ENCODE data around the gene SLC27A1. TPM values are rescaled to one million over a fixed set of nuclear protein-coding genes. Genes with fewer than 3 reads are reported as not detected.

Gene SLC27A1
- total and polyA plus RNA-seq, 2 experiments from 2014 or later, result 3.5 to 11.6 TPM

DNA sequence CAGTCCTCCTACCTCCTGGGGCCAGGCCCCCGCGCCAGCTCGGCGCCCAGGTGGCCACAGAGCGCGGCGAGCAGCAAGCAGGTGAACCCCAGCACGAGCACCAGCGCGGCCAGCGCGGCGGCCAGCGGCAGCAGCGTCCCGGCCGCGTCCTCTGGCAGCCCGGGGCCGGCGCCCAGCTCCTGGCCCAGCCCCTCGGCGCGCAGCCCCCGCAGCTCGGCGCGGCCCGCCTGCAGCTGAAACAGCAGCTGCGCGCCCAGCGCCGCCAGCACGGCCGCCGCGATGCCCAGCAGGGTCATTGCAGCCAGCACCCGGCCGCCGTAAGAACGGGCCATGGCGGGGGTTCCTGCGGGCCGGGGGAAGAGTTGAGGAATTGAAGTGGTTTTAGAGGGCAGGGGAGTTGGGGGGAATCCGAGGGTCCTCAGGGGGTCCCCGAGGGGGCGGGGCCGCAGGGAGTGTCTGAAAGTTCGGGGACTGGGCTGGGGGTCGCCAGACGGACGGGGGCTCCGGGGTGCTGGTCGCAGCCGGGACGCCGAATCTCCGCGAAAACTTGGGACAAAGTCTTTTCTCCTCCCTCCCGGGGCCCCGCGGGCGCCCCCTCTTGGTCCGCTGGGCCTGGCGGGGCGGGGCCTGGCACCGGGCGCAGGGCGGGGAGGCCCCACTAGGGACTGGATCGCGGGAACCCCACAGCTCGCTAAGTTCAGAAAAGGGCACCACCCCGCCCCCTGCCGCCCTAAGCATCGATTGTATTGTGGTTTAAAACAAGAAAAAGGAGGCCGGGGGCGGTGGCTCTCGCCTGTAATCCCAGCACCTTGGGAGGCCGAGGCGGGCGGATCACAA is 22.0 kb upstream of the SLC27A1 start, which contains the start of gene TMEM221:
Gene TMEM221 (minus strand): TSS at position 538 of the 837 bp plus-strand sequence. CDS start 206 bp downstream, at position 332.
- peak within 1 kb of the TSS; percentile 88 for H2AFZ ChIP-seq

DNA sequence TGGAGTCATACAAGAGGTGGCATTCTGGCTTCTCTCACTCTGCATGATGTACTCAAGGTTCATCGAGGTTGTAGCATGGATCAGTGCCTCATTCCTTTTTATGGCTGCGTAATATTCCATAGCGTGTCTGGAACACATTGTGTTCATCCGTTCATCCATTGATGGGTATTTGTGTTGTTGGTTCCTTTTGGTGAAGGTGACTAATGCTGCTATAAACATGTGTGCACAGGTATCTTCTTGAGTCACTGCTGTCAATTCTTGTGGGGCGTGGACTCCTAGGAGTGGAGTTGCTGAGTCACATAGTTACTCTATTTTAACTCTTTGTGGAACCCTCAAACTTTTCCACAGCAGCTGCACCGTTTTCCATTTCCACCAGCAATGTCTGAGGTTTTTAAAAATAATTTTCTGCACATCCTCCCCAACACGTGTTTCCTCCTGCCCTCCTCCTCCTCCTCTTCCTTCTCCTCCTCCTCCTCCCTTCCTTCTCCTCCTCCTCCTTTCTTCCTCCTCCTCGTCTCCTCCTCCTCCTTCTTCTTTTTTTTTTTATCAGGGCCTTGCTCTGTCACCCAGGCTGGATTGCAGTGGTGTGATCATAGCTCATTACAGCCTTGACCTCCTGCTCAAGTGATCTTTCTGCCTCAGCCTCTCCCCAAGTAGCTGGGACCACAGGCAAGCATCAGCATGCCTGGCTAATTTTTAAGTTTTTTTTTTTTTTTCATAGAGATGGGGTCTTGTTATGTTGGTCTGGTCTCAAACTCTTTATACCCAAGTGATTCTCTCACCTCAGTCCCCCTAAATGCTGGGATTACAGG is 19.9 kb upstream of the SLC27A1 start:
- Mint-ChIP-seq H3K36me3 (ENCODE audit: low read depth) (no peaks in the 10 kb centered on the region; the same call in 2 of the 3 replicates), H3K4me1 (peaks cover 15% of the 10 kb centered on the region), H3K27me3 (ENCODE audit: insufficient read depth, low read depth, poor library complexity) (peaks cover 34% of the 10 kb centered on the region), H3K27ac (no peak overlapping the region), H3K9me3 (peaks cover 4% of the 10 kb centered on the region; the same call in 1 of the 3 replicates), H3K4me3 (no peak overlapping the region; the same call in 2 of the 3 replicates)
- Histone ChIP-seq H3K9me2 (ENCODE audit: insufficient read depth) (no peaks in the 10 kb centered on the region), H3K79me2 (replicated peaks; ENCODE audit: insufficient read depth) (no peaks in the 10 kb centered on the region), H3K4me3 (no peak overlapping the region), H4K20me1 (replicated peaks; ENCODE audit: insufficient read depth) (no peaks in the 10 kb centered on the region), H3K4me1 (ENCODE audit: insufficient read depth) (peaks cover 12% of the 10 kb centered on the region), H3K27me3 (ENCODE audit: insufficient read depth) (peaks cover 46% of the 10 kb centered on the region), H3K4me2 (no peak overlapping the region), H3F3A (replicated peaks; ENCODE audit: low read depth) (peaks cover 3% of the 10 kb centered on the region; the same call in 1 of the 2 replicates), H2AFZ (no peak overlapping the region), H3K27ac (ENCODE audit: low read depth) (no peak overlapping the region), H3K36me3 (ENCODE audit: insufficient read depth) (no peaks in the 10 kb centered on the region)
- DNase-seq (ENCODE audit: low spot score) (no peak), ATAC-seq (no peak)
- TF ChIP-seq, protein P1, sequence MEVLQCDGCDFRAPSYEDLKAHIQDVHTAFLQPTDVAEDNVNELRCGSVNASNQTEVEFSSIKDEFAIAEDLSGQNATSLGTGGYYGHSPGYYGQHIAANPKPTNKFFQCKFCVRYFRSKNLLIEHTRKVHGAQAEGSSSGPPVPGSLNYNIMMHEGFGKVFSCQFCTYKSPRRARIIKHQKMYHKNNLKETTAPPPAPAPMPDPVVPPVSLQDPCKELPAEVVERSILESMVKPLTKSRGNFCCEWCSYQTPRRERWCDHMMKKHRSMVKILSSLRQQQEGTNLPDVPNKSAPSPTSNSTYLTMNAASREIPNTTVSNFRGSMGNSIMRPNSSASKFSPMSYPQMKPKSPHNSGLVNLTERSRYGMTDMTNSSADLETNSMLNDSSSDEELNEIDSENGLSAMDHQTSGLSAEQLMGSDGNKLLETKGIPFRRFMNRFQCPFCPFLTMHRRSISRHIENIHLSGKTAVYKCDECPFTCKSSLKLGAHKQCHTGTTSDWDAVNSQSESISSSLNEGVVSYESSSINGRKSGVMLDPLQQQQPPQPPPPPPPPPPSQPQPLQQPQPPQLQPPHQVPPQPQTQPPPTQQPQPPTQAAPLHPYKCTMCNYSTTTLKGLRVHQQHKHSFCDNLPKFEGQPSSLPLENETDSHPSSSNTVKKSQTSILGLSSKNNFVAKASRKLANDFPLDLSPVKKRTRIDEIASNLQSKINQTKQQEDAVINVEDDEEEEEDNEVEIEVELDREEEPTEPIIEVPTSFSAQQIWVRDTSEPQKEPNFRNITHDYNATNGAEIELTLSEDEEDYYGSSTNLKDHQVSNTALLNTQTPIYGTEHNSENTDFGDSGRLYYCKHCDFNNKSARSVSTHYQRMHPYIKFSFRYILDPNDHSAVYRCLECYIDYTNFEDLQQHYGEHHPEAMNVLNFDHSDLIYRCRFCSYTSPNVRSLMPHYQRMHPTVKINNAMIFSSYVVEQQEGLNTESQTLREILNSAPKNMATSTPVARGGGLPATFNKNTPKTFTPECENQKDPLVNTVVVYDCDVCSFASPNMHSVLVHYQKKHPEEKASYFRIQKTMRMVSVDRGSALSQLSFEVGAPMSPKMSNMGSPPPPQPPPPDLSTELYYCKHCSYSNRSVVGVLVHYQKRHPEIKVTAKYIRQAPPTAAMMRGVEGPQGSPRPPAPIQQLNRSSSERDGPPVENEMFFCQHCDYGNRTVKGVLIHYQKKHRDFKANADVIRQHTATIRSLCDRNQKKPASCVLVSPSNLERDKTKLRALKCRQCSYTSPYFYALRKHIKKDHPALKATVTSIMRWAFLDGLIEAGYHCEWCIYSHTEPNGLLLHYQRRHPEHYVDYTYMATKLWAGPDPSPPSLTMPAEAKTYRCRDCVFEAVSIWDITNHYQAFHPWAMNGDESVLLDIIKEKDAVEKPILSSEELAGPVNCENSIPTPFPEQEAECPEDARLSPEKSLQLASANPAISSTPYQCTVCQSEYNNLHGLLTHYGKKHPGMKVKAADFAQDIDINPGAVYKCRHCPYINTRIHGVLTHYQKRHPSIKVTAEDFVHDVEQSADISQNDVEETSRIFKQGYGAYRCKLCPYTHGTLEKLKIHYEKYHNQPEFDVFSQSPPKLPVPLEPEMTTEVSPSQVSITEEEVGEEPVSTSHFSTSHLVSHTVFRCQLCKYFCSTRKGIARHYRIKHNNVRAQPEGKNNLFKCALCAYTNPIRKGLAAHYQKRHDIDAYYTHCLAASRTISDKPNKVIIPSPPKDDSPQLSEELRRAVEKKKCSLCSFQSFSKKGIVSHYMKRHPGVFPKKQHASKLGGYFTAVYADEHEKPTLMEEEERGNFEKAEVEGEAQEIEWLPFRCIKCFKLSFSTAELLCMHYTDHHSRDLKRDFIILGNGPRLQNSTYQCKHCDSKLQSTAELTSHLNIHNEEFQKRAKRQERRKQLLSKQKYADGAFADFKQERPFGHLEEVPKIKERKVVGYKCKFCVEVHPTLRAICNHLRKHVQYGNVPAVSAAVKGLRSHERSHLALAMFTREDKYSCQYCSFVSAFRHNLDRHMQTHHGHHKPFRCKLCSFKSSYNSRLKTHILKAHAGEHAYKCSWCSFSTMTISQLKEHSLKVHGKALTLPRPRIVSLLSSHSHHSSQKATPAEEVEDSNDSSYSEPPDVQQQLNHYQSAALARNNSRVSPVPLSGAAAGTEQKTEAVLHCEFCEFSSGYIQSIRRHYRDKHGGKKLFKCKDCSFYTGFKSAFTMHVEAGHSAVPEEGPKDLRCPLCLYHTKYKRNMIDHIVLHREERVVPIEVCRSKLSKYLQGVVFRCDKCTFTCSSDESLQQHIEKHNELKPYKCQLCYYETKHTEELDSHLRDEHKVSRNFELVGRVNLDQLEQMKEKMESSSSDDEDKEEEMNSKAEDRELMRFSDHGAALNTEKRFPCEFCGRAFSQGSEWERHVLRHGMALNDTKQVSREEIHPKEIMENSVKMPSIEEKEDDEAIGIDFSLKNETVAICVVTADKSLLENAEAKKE (CRISPR knock-in tag; IDR thresholded peaks at IDR 0.05), result no peak
- TF ChIP-seq, protein P2, sequence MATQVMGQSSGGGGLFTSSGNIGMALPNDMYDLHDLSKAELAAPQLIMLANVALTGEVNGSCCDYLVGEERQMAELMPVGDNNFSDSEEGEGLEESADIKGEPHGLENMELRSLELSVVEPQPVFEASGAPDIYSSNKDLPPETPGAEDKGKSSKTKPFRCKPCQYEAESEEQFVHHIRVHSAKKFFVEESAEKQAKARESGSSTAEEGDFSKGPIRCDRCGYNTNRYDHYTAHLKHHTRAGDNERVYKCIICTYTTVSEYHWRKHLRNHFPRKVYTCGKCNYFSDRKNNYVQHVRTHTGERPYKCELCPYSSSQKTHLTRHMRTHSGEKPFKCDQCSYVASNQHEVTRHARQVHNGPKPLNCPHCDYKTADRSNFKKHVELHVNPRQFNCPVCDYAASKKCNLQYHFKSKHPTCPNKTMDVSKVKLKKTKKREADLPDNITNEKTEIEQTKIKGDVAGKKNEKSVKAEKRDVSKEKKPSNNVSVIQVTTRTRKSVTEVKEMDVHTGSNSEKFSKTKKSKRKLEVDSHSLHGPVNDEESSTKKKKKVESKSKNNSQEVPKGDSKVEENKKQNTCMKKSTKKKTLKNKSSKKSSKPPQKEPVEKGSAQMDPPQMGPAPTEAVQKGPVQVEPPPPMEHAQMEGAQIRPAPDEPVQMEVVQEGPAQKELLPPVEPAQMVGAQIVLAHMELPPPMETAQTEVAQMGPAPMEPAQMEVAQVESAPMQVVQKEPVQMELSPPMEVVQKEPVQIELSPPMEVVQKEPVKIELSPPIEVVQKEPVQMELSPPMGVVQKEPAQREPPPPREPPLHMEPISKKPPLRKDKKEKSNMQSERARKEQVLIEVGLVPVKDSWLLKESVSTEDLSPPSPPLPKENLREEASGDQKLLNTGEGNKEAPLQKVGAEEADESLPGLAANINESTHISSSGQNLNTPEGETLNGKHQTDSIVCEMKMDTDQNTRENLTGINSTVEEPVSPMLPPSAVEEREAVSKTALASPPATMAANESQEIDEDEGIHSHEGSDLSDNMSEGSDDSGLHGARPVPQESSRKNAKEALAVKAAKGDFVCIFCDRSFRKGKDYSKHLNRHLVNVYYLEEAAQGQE (IDR thresholded peaks at IDR 0.05; ENCODE audit: unreplicated experiment), result no peak

More for the DNA sequence above, 22.0 kb upstream of the SLC27A1 start, which contains the start of gene TMEM221:
- Histone ChIP-seq H3K27me3 (ENCODE audit: insufficient read depth) (peaks cover 28% of the 10 kb centered on the region), H4K20me1 (replicated peaks; ENCODE audit: insufficient read depth) (no peaks in the 10 kb centered on the region), H3K4me1 (ENCODE audit: insufficient read depth) (no peaks in the 10 kb centered on the region), H3F3A (replicated peaks; ENCODE audit: low read depth) (no peaks in the 10 kb centered on the region), H3K27ac (ENCODE audit: low read depth) (no peak within 1 kb of the TSS), H3K9me2 (ENCODE audit: insufficient read depth) (no peaks in the 10 kb centered on the region), H3K4me3 (peak within 1 kb of the TSS; percentile 73), H3K4me2 (peak within 1 kb of the TSS; percentile 86), H3K36me3 (ENCODE audit: insufficient read depth) (no peaks in the 10 kb centered on the region), H3K79me2 (replicated peaks; ENCODE audit: insufficient read depth) (no peaks in the 10 kb centered on the region)
- Mint-ChIP-seq H3K27me3 (ENCODE audit: insufficient read depth, low read depth, poor library complexity) (peaks cover 18% of the 10 kb centered on the region), H3K36me3 (ENCODE audit: low read depth) (no peaks in the 10 kb centered on the region; the same call in 2 of the 3 replicates), H3K9me3 (peaks cover 2% of the 10 kb centered on the region; the same call in 1 of the 3 replicates), H3K4me1 (peaks cover 5% of the 10 kb centered on the region), H3K27ac (no peak within 1 kb of the TSS), H3K4me3 (peak within 1 kb of the TSS; percentile 69)
- TF ChIP-seq CREB1 (CRISPR knock-in tag; IDR thresholded peaks at IDR 0.05; ENCODE audit: low read depth) (no peak), POLR2AphosphoS5 (IDR thresholded peaks at IDR 0.05; ENCODE audit: low read depth) (peak; percentile 56)
- TF ChIP-seq, protein P3, sequence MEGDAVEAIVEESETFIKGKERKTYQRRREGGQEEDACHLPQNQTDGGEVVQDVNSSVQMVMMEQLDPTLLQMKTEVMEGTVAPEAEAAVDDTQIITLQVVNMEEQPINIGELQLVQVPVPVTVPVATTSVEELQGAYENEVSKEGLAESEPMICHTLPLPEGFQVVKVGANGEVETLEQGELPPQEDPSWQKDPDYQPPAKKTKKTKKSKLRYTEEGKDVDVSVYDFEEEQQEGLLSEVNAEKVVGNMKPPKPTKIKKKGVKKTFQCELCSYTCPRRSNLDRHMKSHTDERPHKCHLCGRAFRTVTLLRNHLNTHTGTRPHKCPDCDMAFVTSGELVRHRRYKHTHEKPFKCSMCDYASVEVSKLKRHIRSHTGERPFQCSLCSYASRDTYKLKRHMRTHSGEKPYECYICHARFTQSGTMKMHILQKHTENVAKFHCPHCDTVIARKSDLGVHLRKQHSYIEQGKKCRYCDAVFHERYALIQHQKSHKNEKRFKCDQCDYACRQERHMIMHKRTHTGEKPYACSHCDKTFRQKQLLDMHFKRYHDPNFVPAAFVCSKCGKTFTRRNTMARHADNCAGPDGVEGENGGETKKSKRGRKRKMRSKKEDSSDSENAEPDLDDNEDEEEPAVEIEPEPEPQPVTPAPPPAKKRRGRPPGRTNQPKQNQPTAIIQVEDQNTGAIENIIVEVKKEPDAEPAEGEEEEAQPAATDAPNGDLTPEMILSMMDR (conservative IDR thresholded peaks at IDR 0.05; ENCODE audit: low read depth in 2 of 2), result peak; percentile 62 to 64
- ATAC-seq, result peak; percentile 82
- DNase-seq (ENCODE audit: low spot score), result peak; percentile 80
